T-helper 17 cell (primary cell): ENCODE results near the gene VASN. TPM values are rescaled to one million over a fixed set of nuclear protein-coding genes. Genes with fewer than 3 reads are reported as not detected.
A peak's percentile ranks its signal among the peaks of the same experiment; 100 is the strongest.

Source experiments
- ATAC-seq: fragments of 150-1000 bp; cut with Tn5 transposase; 2 replicates; pipeline ENCODE4 v1.10.0; 2021; ENCODE audit warnings: mild to moderate bottlenecking, moderate library complexity
- DNase-seq, 3 donors: peaks; one replicate each; pipeline versions ENCODE4 v3.0.0 to v3.0.0-alpha.2; 2020 to 2021
- H3K9me3 ChIP-seq: one replicate; pipeline ENCODE4 v1.7.0; 2013; ENCODE audit warnings: low read length, mild to moderate bottlenecking; ENCODE audit not compliant: control insufficient read depth, poor library complexity, severe bottlenecking
- H3K27ac Mint-ChIP-seq: one replicate; pipeline ENCODE4 v1.8.0; 2022; ENCODE audit warnings: mild to moderate bottlenecking, moderate library complexity, mixed read lengths
- H3K27me3 Mint-ChIP-seq: one replicate; pipeline ENCODE4 v1.8.0; 2022; ENCODE audit warnings: mixed read lengths
- H3K36me3 Mint-ChIP-seq: one replicate; pipeline ENCODE4 v1.8.0; 2022; ENCODE audit warnings: low read depth, mixed read lengths
- H3K4me1 Mint-ChIP-seq: one replicate; pipeline ENCODE4 v1.8.0; 2022; ENCODE audit warnings: mild to moderate bottlenecking, mixed read lengths
- H3K4me3 Mint-ChIP-seq: one replicate; pipeline ENCODE4 v1.8.0; 2022; ENCODE audit warnings: mild to moderate bottlenecking, moderate library complexity, mixed read lengths
- total RNA-seq, 4 donors: library from RNA in 2 of 4; stranded (reverse) in 2 of 4; gene quantifications; one replicate each; pipeline ENCODE4 v1.2.3 and lab custom pipeline; 2022 to 2026

The VASN gene
- total RNA-seq, 2 donors from 2014 or later, result 0.55 to 0.57 TPM

DNA sequence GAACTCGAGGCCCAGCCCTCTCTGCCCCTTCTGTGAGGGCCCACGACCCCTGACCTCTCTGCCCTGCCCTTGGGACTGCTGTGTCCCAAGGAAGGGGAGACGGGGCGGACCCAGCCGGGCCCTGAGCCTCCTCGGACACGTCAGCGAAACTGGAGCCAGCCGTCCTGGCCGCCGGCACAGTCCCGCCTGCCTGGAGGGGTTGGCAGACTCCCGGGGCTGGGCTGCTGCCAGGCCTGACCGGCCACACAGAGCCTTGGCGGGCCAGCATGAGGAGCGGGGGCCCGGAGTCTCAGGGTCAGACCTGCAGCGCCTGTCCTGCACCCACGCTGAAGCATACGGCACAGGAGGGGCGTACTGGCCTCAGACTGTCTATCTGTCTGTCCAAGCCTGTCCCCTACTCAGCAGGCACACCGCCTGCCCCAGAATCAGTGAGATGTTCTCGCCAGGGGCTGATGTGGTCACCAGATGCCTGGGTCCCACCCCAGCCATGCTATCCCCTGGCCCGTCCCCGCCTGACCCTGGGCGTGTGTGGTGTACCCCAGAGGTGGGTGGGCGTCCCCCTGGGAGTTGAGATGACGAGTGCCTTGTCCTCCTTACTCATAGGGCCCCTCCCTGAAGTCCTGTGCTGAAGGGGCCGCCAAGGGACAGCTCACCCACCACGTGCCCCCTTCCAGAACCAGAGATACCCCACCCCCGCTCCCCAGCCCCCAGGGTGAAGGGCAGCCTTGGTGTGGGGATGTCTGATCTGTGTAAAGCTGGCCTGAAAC lies 4.7 kb downstream of the VASN start:
- peak overlapping the region; percentile 92 for H3K27ac Mint-ChIP-seq
- no peak for ATAC-seq
- no peak for DNase-seq
- peaks cover 41% of the 10 kb centered on the region for H3K4me1 Mint-ChIP-seq
- no peaks in the 10 kb centered on the region for H3K9me3 ChIP-seq
- H3K36me3 Mint-ChIP-seq, result no peaks in the 10 kb centered on the region
- H3K4me3 Mint-ChIP-seq, result peak overlapping the region; percentile 68
- H3K27me3 Mint-ChIP-seq, result no peaks in the 10 kb centered on the region

DNA sequence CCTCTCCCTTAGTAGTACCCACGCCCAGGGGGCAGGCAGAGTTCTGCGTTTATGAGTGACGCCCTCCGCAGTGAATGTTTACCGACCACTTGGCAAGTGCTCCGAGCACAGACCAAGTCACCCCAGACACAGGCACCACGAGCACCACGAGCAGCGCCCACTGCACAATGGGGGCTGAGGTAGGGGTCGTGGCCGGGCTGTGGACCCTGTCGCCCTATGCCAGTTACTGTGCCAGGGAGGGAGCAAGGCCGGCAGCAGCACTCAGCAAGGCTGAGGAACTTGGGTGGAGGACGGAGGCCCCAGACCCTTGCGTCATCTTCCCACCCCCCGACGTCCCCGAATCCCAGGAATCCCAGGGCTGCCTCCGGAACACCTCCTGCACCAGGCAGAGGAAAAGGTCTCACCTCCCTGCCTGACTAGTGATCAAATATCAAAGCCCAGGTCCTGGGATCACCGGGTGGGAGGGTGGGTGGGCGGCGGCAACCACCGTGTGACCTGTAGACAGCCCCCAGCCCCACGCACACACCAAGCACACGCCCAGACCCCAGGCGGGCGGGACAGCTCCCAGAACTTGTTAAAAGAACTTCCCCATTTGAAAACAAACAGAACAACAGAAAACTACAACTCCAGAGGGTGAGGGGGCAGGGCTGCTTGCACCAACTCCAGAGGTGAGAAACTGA lies 5.4 kb downstream of the VASN start:
- ATAC-seq (no peak), DNase-seq (no peak)
- Mint-ChIP-seq H3K4me3 (peak overlapping the region; percentile 77), H3K27me3 (no peaks in the 10 kb centered on the region), H3K4me1 (peaks cover 41% of the 10 kb centered on the region), H3K36me3 (no peaks in the 10 kb centered on the region), H3K27ac (peak overlapping the region; percentile 92)
- H3K9me3 ChIP-seq, result no peaks in the 10 kb centered on the region

DNA sequence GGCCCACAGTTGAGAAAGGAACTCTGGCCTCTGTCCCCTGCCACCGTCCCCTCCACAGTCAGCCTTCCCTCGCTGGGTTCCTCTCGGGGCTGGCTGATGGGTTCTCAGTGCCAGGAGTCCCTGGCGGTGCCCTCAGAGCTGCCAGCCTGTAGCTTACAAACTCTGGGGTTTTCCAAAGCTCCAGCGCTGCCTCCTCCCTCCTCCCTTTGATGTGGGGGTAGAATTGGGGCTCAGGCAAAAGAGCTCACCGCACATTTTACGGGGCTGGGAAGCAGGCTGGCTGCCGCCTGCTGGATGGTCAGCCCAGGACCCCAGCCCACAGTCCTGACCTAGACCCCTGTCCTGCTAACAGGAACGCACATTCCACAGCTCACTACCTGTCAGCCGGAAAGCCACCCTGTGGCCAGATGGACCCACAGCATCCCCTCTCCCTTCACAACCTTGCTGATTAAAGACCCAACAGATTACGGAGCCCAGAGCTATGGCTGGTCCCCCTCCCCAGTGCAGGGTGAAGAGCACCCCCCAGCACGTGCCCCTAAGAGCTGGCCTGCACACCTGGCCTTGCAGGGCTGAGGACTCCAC lies 6.0 kb downstream of the VASN start:
- Mint-ChIP-seq H3K27ac (peak overlapping the region; percentile 92), H3K4me1 (peaks cover 40% of the 10 kb centered on the region), H3K4me3 (peak overlapping the region; percentile 77), H3K27me3 (no peaks in the 10 kb centered on the region), H3K36me3 (no peaks in the 10 kb centered on the region)
- no peaks in the 10 kb centered on the region for H3K9me3 ChIP-seq
- no peak for DNase-seq
- ATAC-seq, result peak; percentile 28

DNA sequence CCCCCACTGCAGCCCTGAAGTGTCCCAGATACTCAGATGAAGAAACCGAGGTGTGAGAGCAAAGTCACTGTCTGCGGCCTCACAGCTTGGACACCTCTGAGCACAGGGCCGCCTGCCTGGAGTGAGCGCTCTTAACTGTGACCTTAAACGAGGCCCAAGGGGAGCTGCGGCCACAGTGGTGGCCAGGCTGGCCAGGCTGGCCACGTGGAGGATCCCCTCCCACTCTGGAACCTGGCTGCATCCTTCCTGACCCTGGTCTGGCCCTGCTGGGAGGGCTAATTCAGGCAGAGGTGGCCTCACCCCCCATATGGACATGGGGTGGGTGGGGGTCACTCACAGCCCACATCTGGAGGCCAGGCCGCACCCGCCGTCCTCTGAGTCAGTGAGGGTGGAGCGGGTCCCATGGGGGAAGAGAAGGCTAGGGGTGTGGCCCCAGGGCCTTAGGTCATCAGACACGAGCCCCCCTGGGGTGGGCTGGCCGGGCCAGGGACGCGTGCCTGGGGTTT lies 6.6 kb downstream of the VASN start:
- no peak for ATAC-seq
- peaks cover 39% of the 10 kb centered on the region for H3K4me1 Mint-ChIP-seq
- no peaks in the 10 kb centered on the region for H3K27me3 Mint-ChIP-seq
- peak overlapping the region; percentile 77 for H3K4me3 Mint-ChIP-seq
- no peaks in the 10 kb centered on the region for H3K36me3 Mint-ChIP-seq
- no peaks in the 10 kb centered on the region for H3K9me3 ChIP-seq
- H3K27ac Mint-ChIP-seq, result peak overlapping the region; percentile 92
- DNase-seq, result no peak

GRCh38 chr16:4378999-4379690 lies 7.5 kb downstream of the VASN start:
- no peaks in the 10 kb centered on the region for H3K9me3 ChIP-seq
- H3K27me3 Mint-ChIP-seq, result no peaks in the 10 kb centered on the region
- H3K4me3 Mint-ChIP-seq, result peak overlapping the region; percentile 68
- ATAC-seq (no peak), DNase-seq (no peak)
- peaks cover 38% of the 10 kb centered on the region for H3K4me1 Mint-ChIP-seq
- H3K27ac Mint-ChIP-seq, result peak overlapping the region; percentile 92
- H3K36me3 Mint-ChIP-seq, result no peaks in the 10 kb centered on the region

DNA sequence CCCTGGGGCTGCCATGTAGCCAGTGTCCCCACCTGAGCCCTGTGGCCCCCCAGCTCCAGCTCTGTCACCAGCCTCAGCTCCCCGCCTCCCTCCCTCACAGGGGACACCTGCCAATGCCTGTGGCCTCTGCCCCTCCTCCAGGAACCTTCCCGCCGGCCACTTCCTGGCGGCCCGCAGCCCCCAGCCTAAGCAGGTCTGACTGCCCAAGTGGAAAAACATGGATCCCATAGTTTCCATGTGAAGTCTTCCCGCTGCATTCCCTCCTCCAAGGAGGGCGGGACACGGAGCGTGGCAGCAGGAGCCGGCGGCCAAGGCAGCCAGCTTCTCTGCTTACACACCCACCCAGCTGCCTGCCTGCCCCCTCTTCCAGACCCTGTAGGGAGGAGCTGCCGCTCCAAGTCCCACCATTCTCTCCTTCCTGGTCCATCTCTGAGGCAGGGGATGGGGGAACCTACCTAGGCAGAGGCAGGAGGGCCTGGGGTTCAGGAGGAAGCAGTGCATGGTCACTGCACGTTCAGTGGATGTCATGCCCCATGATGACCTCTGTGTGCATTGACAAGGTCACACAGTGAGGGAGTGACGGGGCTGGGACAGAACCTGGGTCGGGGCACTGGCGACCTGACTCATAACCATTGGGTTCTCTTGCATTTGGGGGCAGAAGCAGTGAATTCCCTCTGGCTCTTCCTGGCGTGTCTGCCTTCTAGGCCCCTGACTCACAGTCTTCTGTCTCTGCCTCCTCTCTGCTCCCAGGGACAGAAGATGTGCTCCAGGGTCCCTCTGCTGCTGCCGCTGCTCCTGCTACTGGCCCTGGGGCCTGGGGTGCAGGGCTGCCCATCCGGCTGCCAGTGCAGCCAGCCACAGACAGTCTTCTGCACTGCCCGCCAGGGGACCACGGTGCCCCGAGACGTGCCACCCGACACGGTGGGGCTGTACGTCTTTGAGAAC lies 8.7 kb downstream of the VASN start:
- Mint-ChIP-seq H3K27me3 (no peaks in the 10 kb centered on the region), H3K36me3 (no peaks in the 10 kb centered on the region), H3K27ac (peak overlapping the region; percentile 92), H3K4me3 (peak overlapping the region; percentile 81), H3K4me1 (peaks cover 33% of the 10 kb centered on the region)
- ATAC-seq, result no peak
- DNase-seq, result no peak
- H3K9me3 ChIP-seq, result no peaks in the 10 kb centered on the region

DNA sequence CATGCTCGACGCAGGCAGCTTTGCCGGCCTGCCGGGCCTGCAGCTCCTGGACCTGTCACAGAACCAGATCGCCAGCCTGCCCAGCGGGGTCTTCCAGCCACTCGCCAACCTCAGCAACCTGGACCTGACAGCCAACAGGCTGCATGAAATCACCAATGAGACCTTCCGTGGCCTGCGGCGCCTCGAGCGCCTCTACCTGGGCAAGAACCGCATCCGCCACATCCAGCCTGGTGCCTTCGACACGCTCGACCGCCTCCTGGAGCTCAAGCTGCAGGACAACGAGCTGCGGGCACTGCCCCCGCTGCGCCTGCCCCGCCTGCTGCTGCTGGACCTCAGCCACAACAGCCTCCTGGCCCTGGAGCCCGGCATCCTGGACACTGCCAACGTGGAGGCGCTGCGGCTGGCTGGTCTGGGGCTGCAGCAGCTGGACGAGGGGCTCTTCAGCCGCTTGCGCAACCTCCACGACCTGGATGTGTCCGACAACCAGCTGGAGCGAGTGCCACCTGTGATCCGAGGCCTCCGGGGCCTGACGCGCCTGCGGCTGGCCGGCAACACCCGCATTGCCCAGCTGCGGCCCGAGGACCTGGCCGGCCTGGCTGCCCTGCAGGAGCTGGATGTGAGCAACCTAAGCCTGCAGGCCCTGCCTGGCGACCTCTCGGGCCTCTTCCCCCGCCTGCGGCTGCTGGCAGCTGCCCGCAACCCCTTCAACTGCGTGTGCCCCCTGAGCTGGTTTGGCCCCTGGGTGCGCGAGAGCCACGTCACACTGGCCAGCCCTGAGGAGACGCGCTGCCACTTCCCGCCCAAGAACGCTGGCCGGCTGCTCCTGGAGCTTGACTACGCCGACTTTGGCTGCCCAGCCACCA lies 9.7 kb downstream of the VASN start:
- H3K27ac Mint-ChIP-seq, result peak overlapping the region; percentile 92
- DNase-seq (no peak), ATAC-seq (no peak)
- no peaks in the 10 kb centered on the region for H3K9me3 ChIP-seq
- H3K27me3 Mint-ChIP-seq, result no peaks in the 10 kb centered on the region
- peak overlapping the region; percentile 81 for H3K4me3 Mint-ChIP-seq
- H3K4me1 Mint-ChIP-seq, result peaks cover 29% of the 10 kb centered on the region
- H3K36me3 Mint-ChIP-seq, result no peaks in the 10 kb centered on the region

- Mint-ChIP-seq H3K4me3 (peak overlapping the region; percentile 81), H3K36me3 (no peaks in the 10 kb centered on the region), H3K4me1 (peaks cover 29% of the 10 kb centered on the region), H3K27ac (peak overlapping the region; percentile 92), H3K27me3 (no peaks in the 10 kb centered on the region)
- DNase-seq (no peak), ATAC-seq (peak; percentile 2)
- H3K9me3 ChIP-seq, result no peaks in the 10 kb centered on the region
These were observed 10.5 kb downstream of the VASN start for GRCh38 chr16:4381935-4382794.

GRCh38 chr16:4382795-4383357 lies 11.2 kb downstream of the VASN start:
- H3K4me3 Mint-ChIP-seq, result peak overlapping the region; percentile 81
- H3K27ac Mint-ChIP-seq, result peak overlapping the region; percentile 92
- peaks cover 23% of the 10 kb centered on the region for H3K4me1 Mint-ChIP-seq
- H3K9me3 ChIP-seq, result no peaks in the 10 kb centered on the region
- DNase-seq, result no peak
- H3K27me3 Mint-ChIP-seq, result no peaks in the 10 kb centered on the region
- H3K36me3 Mint-ChIP-seq, result no peaks in the 10 kb centered on the region
- ATAC-seq, result peak; percentile 1

DNA sequence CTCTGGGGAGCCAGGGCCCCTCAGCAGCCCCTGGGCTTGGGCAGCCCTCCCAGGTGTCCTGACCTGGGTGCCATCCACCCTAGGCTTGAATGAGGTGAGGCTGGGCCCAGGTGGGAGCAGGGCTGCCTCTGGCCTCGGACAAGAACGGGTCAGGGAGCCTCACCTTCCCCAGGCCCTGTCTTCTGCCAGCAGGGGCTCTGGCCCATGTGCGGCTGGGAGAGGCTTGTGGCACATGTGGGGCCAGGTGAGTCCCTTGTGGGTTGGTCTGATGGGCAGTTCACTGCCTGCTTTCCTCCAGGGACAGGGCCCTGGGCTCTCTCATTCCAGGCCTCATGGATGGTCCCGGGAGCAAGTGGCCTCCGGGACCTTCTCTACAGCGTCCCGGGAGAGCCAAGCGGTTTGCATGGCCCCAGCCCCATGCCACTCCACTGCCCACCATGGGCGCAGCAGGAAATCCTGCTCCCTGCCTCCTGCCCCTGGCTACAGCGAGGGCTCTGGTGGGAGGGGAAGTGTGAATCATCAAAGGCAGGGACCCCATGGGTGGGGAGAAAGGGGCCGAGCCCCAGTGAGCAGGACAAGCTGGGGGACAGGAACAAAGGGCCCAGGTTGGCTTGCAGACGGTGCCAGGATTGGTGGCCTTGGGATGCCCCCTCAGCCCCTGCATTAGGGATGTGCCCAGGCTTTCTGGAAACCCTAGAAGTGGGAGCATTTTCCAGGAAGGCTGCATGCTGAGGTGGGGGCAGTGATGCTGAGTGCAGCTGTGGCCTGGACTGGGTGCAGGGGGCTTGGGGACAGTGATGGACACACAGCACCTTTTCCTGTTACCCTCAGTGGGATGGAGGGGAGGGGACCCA lies 12.2 kb downstream of the VASN start:
- H3K4me3 Mint-ChIP-seq, result peak overlapping the region; percentile 39
- ATAC-seq, result no peak

More for the DNA sequence above, 12.2 kb downstream of the VASN start:
- Mint-ChIP-seq H3K4me1 (peaks cover 20% of the 10 kb centered on the region), H3K27me3 (no peaks in the 10 kb centered on the region), H3K36me3 (no peaks in the 10 kb centered on the region), H3K27ac (peak overlapping the region; percentile 92)
- DNase-seq, result no peak
- no peaks in the 10 kb centered on the region for H3K9me3 ChIP-seq
